WERI-Rb-1 (cell line): ENCODE data around the gene IRX2.

ENCODE experiments used
- DNase-seq: peaks from one replicate; pipeline ENCODE4 v3.0.0-alpha.2; 2020
- H3K27ac ChIP-seq: fragments of 250-450 bp; sonication (Bioruptor Pico); 2 replicates; pipeline ENCODE4 v1.5.1; 2020; ENCODE audit warnings: mild to moderate bottlenecking, moderate library complexity
- H3K27me3 ChIP-seq: fragments of 250-450 bp; sonication (Bioruptor Pico); 2 replicates; pipeline ENCODE4 v1.5.1; 2021; ENCODE audit warnings: mild to moderate bottlenecking, low read depth, moderate library complexity; ENCODE audit not compliant: insufficient read depth, severe bottlenecking
- H3K36me3 ChIP-seq: fragments of 250-450 bp; sonication (Bioruptor Pico); 2 replicates; pipeline ENCODE4 v1.5.1; 2020; ENCODE audit warnings: mild to moderate bottlenecking, moderate library complexity
- H3K4me3 ChIP-seq: 2 replicates; pipeline ENCODE4 v1.5.1; 2011; ENCODE audit warnings: low read depth, mild to moderate bottlenecking, control low read depth, low read length
- H3K9me3 ChIP-seq: fragments of 250-450 bp; sonication (Bioruptor Pico); 2 replicates; pipeline ENCODE4 v1.5.1; 2021; ENCODE audit warnings: mild to moderate bottlenecking, moderate library complexity; ENCODE audit not compliant: severe bottlenecking
- CTCF ChIP-seq: IDR thresholded peaks from 2 replicates; pipeline ENCODE4 v1.5.1; 2011; ENCODE audit warnings: low read depth, mild to moderate bottlenecking, control low read depth, inconsistent platforms, low read length

Gene IRX2

GRCh38 chr5:2702096-2702879 lies 49.2 kb downstream of the IRX2 start:
- H3K36me3 ChIP-seq, result no peaks in the 10 kb centered on the region
- TF ChIP-seq CTCF, result 0 out of 2 replicates have a peak, but pooled peaks have one; percentile 8
- H3K9me3 ChIP-seq, result no peaks in the 10 kb centered on the region
- no peaks in the 10 kb centered on the region for H3K27me3 ChIP-seq
- no peak for DNase-seq
- no peak overlapping the region for H3K4me3 ChIP-seq
- no peak overlapping the region for H3K27ac ChIP-seq

- no peak for DNase-seq
- H3K27ac ChIP-seq, result no peak overlapping the region
- H3K4me3 ChIP-seq, result no peak overlapping the region
- no peaks in the 10 kb centered on the region for H3K27me3 ChIP-seq
- no peaks in the 10 kb centered on the region for H3K36me3 ChIP-seq
- TF ChIP-seq CTCF, result peak; percentile 61
- H3K9me3 ChIP-seq, result no peaks in the 10 kb centered on the region
These were observed 49.9 kb downstream of the IRX2 start for GRCh38 chr5:2701592-2701991.

GRCh38 chr5:2700876-2701275 lies 50.6 kb downstream of the IRX2 start:
- no peaks in the 10 kb centered on the region for H3K9me3 ChIP-seq
- no peak for DNase-seq
- no peaks in the 10 kb centered on the region for H3K27me3 ChIP-seq
- TF ChIP-seq CTCF, result no peak
- no peak overlapping the region for H3K27ac ChIP-seq
- no peaks in the 10 kb centered on the region for H3K36me3 ChIP-seq
- no peak overlapping the region for H3K4me3 ChIP-seq

GRCh38 chr5:2699686-2700085 lies 51.8 kb downstream of the IRX2 start:
- H3K27ac ChIP-seq, result no peak overlapping the region
- H3K36me3 ChIP-seq, result no peaks in the 10 kb centered on the region
- DNase-seq, result no peak
- no peak overlapping the region for H3K4me3 ChIP-seq
- no peaks in the 10 kb centered on the region for H3K27me3 ChIP-seq
- H3K9me3 ChIP-seq, result peaks cover 7% of the 10 kb centered on the region
- TF ChIP-seq CTCF, result no peak

GRCh38 chr5:2699231-2699630 lies 52.2 kb downstream of the IRX2 start:
- H3K27me3 ChIP-seq, result no peaks in the 10 kb centered on the region
- DNase-seq, result no peak
- TF ChIP-seq CTCF, result no peak
- H3K9me3 ChIP-seq, result peaks cover 8% of the 10 kb centered on the region
- H3K27ac ChIP-seq, result no peak overlapping the region
- H3K4me3 ChIP-seq, result no peak overlapping the region
- no peaks in the 10 kb centered on the region for H3K36me3 ChIP-seq

GRCh38 chr5:2698581-2698980 lies 52.9 kb downstream of the IRX2 start:
- no peak for DNase-seq
- Histone ChIP-seq H3K36me3 (no peaks in the 10 kb centered on the region), H3K27ac (no peak overlapping the region), H3K9me3 (peaks cover 8% of the 10 kb centered on the region), H3K27me3 (no peaks in the 10 kb centered on the region), H3K4me3 (no peak overlapping the region)
- no peak for TF ChIP-seq CTCF
